ENCODE results near the gene FILIP1L.
A peak's percentile ranks its signal among the peaks of the same experiment; 100 is the strongest.

FILIP1L gene

GRCh38 chr3:100093831-100094230 is 20.5 kb downstream of the FILIP1L start:
- no peaks in the 10 kb centered on the region for H3F3A ChIP-seq (ENCODE audit: low read depth)
- H3K9ac ChIP-seq (ENCODE audit: low read depth, low read length, poor library complexity, severe bottlenecking), result no peak overlapping the region
- no peaks in the 10 kb centered on the region for H3K9me2 ChIP-seq (replicated peaks; ENCODE audit: low read depth, low read length)
- no peaks in the 10 kb centered on the region for H3K9me3 ChIP-seq (ENCODE audit: insufficient read depth, low read depth, low read length)
- peaks cover 13% of the 10 kb centered on the region for H3K4me1 ChIP-seq (ENCODE audit: insufficient read depth, low read length, poor library complexity, severe bottlenecking)
- TF ChIP-seq EZH2phosphoT487 (IDR thresholded peaks at IDR 0.05; ENCODE audit: borderline replicate concordance), result no peak
- no peak overlapping the region for H3K4me3 ChIP-seq (ENCODE audit: low read length, poor library complexity, severe bottlenecking)
- H3K36me3 ChIP-seq (ENCODE audit: insufficient read depth, low read length), result no peaks in the 10 kb centered on the region
- no peaks in the 10 kb centered on the region for H4K20me1 ChIP-seq (ENCODE audit: insufficient read depth, low read length, poor library complexity, severe bottlenecking)
- H3K27me3 ChIP-seq (ENCODE audit: insufficient read depth, low read length, poor library complexity, severe bottlenecking), result no peaks in the 10 kb centered on the region
- H3K79me2 ChIP-seq (ENCODE audit: insufficient read depth, low read length), result no peaks in the 10 kb centered on the region
- no peak overlapping the region for H2AFZ ChIP-seq (ENCODE audit: low read length)
- no peak overlapping the region for H3K4me2 ChIP-seq (ENCODE audit: low read depth, low read length, poor library complexity, severe bottlenecking)

GRCh38 chr3:100090669-100091005 is 23.7 kb downstream of the FILIP1L start:
- no peak overlapping the region for H3K4me2 ChIP-seq (ENCODE audit: low read depth, low read length, poor library complexity, severe bottlenecking)
- H3F3A ChIP-seq (ENCODE audit: low read depth), result no peaks in the 10 kb centered on the region
- no peaks in the 10 kb centered on the region for H4K20me1 ChIP-seq (ENCODE audit: insufficient read depth, low read length, poor library complexity, severe bottlenecking)
- no peak overlapping the region for H2AFZ ChIP-seq (ENCODE audit: low read length)
- H3K79me2 ChIP-seq (ENCODE audit: insufficient read depth, low read length), result no peaks in the 10 kb centered on the region
- no peaks in the 10 kb centered on the region for H3K9me2 ChIP-seq (replicated peaks; ENCODE audit: low read depth, low read length)
- H3K9me3 ChIP-seq (ENCODE audit: insufficient read depth, low read depth, low read length), result no peaks in the 10 kb centered on the region
- TF ChIP-seq, protein P1, sequence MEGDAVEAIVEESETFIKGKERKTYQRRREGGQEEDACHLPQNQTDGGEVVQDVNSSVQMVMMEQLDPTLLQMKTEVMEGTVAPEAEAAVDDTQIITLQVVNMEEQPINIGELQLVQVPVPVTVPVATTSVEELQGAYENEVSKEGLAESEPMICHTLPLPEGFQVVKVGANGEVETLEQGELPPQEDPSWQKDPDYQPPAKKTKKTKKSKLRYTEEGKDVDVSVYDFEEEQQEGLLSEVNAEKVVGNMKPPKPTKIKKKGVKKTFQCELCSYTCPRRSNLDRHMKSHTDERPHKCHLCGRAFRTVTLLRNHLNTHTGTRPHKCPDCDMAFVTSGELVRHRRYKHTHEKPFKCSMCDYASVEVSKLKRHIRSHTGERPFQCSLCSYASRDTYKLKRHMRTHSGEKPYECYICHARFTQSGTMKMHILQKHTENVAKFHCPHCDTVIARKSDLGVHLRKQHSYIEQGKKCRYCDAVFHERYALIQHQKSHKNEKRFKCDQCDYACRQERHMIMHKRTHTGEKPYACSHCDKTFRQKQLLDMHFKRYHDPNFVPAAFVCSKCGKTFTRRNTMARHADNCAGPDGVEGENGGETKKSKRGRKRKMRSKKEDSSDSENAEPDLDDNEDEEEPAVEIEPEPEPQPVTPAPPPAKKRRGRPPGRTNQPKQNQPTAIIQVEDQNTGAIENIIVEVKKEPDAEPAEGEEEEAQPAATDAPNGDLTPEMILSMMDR (conservative IDR thresholded peaks at IDR 0.05; ENCODE audit: low read length), result no peak; the same call in none of the 2 replicates
- no peak for TF ChIP-seq EZH2phosphoT487 (IDR thresholded peaks at IDR 0.05; ENCODE audit: borderline replicate concordance)
- no peak overlapping the region for H3K4me3 ChIP-seq (ENCODE audit: low read length, poor library complexity, severe bottlenecking)
- no peak overlapping the region for H3K9ac ChIP-seq (ENCODE audit: low read depth, low read length, poor library complexity, severe bottlenecking)
- peaks cover 13% of the 10 kb centered on the region for H3K4me1 ChIP-seq (ENCODE audit: insufficient read depth, low read length, poor library complexity, severe bottlenecking)
- H3K36me3 ChIP-seq (ENCODE audit: insufficient read depth, low read length), result no peaks in the 10 kb centered on the region
- no peaks in the 10 kb centered on the region for H3K27me3 ChIP-seq (ENCODE audit: insufficient read depth, low read length, poor library complexity, severe bottlenecking)

DNA sequence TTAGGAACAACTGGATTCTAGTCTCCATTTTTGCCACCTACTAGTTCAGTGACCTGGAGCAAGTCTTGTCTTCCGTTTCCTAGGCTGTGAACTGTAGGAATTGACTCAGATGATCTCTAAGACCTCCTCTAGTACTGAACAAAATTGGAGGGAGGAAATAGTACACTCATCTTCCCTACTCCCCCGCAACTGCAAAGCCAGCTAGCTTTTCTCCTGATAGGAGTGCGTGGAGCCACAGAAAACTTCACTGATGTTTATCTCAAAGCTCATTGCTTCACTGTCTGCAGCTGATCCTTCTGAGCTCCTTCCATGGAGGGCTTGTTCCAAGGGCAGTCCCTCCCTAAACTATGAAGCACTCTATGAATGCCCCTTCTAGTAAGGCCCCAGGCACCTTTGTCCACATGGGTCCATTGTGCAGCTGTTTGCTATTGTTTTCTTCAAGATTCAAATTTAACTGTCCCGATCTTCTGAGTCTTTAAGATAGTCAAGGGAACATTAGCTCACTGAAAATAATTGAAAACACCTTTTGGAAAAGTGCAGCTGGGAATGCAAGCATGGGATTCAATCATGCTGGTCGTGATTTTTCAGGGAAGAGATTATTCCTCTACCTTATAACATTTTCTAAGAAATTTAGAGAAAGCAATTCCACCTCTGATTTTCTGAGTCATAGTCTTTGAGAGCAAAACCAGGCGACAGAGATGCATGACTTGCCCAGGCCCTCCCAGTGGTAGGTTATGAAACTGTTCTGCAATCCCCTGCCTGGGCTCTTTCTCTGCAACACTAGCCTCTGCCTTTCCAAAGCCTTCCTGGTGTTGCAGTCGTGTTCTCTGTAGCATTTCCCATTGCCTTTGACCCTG is 24.3 kb downstream of the FILIP1L start:
- no peak overlapping the region for H3K9ac ChIP-seq (ENCODE audit: low read depth, low read length, poor library complexity, severe bottlenecking)

More for the DNA sequence above, 24.3 kb downstream of the FILIP1L start:
- H3K27me3 ChIP-seq (ENCODE audit: insufficient read depth, low read length, poor library complexity, severe bottlenecking), result no peaks in the 10 kb centered on the region
- no peaks in the 10 kb centered on the region for H3K9me3 ChIP-seq (ENCODE audit: insufficient read depth, low read depth, low read length)
- no peak overlapping the region for H2AFZ ChIP-seq (ENCODE audit: low read length)
- H3K36me3 ChIP-seq (ENCODE audit: insufficient read depth, low read length), result no peaks in the 10 kb centered on the region
- no peak overlapping the region for H3K4me3 ChIP-seq (ENCODE audit: low read length, poor library complexity, severe bottlenecking)
- H3K9me2 ChIP-seq (replicated peaks; ENCODE audit: low read depth, low read length), result no peaks in the 10 kb centered on the region
- peaks cover 13% of the 10 kb centered on the region for H3K4me1 ChIP-seq (ENCODE audit: insufficient read depth, low read length, poor library complexity, severe bottlenecking)
- TF ChIP-seq EZH2phosphoT487 (IDR thresholded peaks at IDR 0.05; ENCODE audit: borderline replicate concordance), result no peak
- TF ChIP-seq, protein P1 (conservative IDR thresholded peaks at IDR 0.05; ENCODE audit: low read length), result peak; percentile 66
- H4K20me1 ChIP-seq (ENCODE audit: insufficient read depth, low read length, poor library complexity, severe bottlenecking), result no peaks in the 10 kb centered on the region
- no peak overlapping the region for H3K4me2 ChIP-seq (ENCODE audit: low read depth, low read length, poor library complexity, severe bottlenecking)
- H3F3A ChIP-seq (ENCODE audit: low read depth), result no peaks in the 10 kb centered on the region
- H3K79me2 ChIP-seq (ENCODE audit: insufficient read depth, low read length), result no peaks in the 10 kb centered on the region

Measured in Loucy (cell line).